Measurements from ENCODE around the gene MYO5B. TPM values are rescaled to one million over a fixed set of nuclear protein-coding genes. Genes with fewer than 3 reads are reported as not detected.

MYO5B gene
- total RNA-seq, 1 experiment from 2014 or later: 31.6 TPM

GRCh38 chr18:50135903-50136302 is 59.0 kb downstream of the MYO5B start:
- Histone ChIP-seq H3K27me3 (no peaks in the 10 kb centered on the region), H3K4me3 (no peak overlapping the region), H3K9me3 (no peaks in the 10 kb centered on the region), H3K36me3 (no peaks in the 10 kb centered on the region)
- no peak for DNase-seq

GRCh38 chr18:50133526-50133925 is 61.4 kb downstream of the MYO5B start:
- no peaks in the 10 kb centered on the region for H3K36me3 ChIP-seq
- H3K27me3 ChIP-seq: no peaks in the 10 kb centered on the region
- no peak overlapping the region for H3K4me3 ChIP-seq
- no peaks in the 10 kb centered on the region for H3K9me3 ChIP-seq
- DNase-seq: no peak

GRCh38 chr18:50131591-50131990 is 63.4 kb downstream of the MYO5B start:
- Histone ChIP-seq H3K36me3 (no peaks in the 10 kb centered on the region), H3K9me3 (no peaks in the 10 kb centered on the region), H3K27me3 (no peaks in the 10 kb centered on the region), H3K4me3 (no peak overlapping the region)
- DNase-seq: no peak

- Histone ChIP-seq H3K9me3 (no peaks in the 10 kb centered on the region), H3K27me3 (no peaks in the 10 kb centered on the region), H3K36me3 (no peaks in the 10 kb centered on the region), H3K4me3 (no peak overlapping the region)
- DNase-seq: no peak
These were observed 66.3 kb downstream of the MYO5B start for GRCh38 chr18:50128506-50129271.

- Histone ChIP-seq H3K36me3 (no peaks in the 10 kb centered on the region), H3K9me3 (no peaks in the 10 kb centered on the region), H3K27me3 (no peaks in the 10 kb centered on the region), H3K4me3 (no peak overlapping the region)
- peak; percentile 18 for DNase-seq
These were observed 67.3 kb downstream of the MYO5B start for GRCh38 chr18:50127516-50128210.

GRCh38 chr18:50126471-50126870 is 68.5 kb downstream of the MYO5B start:
- H3K9me3 ChIP-seq: no peaks in the 10 kb centered on the region
- no peak overlapping the region for H3K4me3 ChIP-seq
- H3K36me3 ChIP-seq: no peaks in the 10 kb centered on the region
- DNase-seq: peak; percentile 24
- H3K27me3 ChIP-seq: no peaks in the 10 kb centered on the region

- Histone ChIP-seq H3K4me3 (no peak overlapping the region), H3K27me3 (no peaks in the 10 kb centered on the region), H3K36me3 (no peaks in the 10 kb centered on the region), H3K9me3 (no peaks in the 10 kb centered on the region)
- DNase-seq: no peak
These were observed 69.5 kb downstream of the MYO5B start for GRCh38 chr18:50125456-50125855.

GRCh38 chr18:50119296-50119695 is 75.7 kb downstream of the MYO5B start:
- H3K27me3 ChIP-seq: no peaks in the 10 kb centered on the region
- H3K9me3 ChIP-seq: no peaks in the 10 kb centered on the region
- no peaks in the 10 kb centered on the region for H3K36me3 ChIP-seq
- DNase-seq: no peak
- H3K4me3 ChIP-seq: no peak overlapping the region

GRCh38 chr18:50117863-50118262 is 77.1 kb downstream of the MYO5B start:
- H3K27me3 ChIP-seq: no peaks in the 10 kb centered on the region

GRCh38 chr18:50115095-50115494 is 79.9 kb downstream of the MYO5B start:
- Histone ChIP-seq H3K36me3 (no peaks in the 10 kb centered on the region), H3K9me3 (no peaks in the 10 kb centered on the region), H3K4me3 (no peak overlapping the region), H3K27me3 (no peaks in the 10 kb centered on the region; the same call in 1 of the 2 replicates)
- DNase-seq: no peak

More at GRCh38 chr18:50117863-50118262, 77.1 kb downstream of the MYO5B start:
- H3K4me3 ChIP-seq: no peak overlapping the region
- no peaks in the 10 kb centered on the region for H3K9me3 ChIP-seq
- peak; percentile 47 for DNase-seq
- no peaks in the 10 kb centered on the region for H3K36me3 ChIP-seq

GRCh38 chr18:50114448-50114847 is 80.5 kb downstream of the MYO5B start:
- H3K27me3 ChIP-seq: no peaks in the 10 kb centered on the region; the same call in 1 of the 2 replicates
- no peak overlapping the region for H3K4me3 ChIP-seq
- no peak for DNase-seq
- no peaks in the 10 kb centered on the region for H3K36me3 ChIP-seq
- H3K9me3 ChIP-seq: no peaks in the 10 kb centered on the region

- Histone ChIP-seq H3K4me3 (no peak overlapping the region), H3K36me3 (no peaks in the 10 kb centered on the region), H3K9me3 (no peaks in the 10 kb centered on the region), H3K27me3 (no peaks in the 10 kb centered on the region; the same call in 1 of the 2 replicates)
- DNase-seq: no peak
These were observed 81.2 kb downstream of the MYO5B start for GRCh38 chr18:50113726-50114125.

GRCh38 chr18:50111398-50111797 is 83.5 kb downstream of the MYO5B start:
- Histone ChIP-seq H3K9me3 (no peaks in the 10 kb centered on the region), H3K4me3 (no peak overlapping the region), H3K27me3 (no peaks in the 10 kb centered on the region; the same call in 1 of the 2 replicates), H3K36me3 (no peaks in the 10 kb centered on the region)
- DNase-seq: no peak

GRCh38 chr18:50107468-50107977 is 87.4 kb downstream of the MYO5B start:
- no peak overlapping the region for H3K4me3 ChIP-seq
- H3K9me3 ChIP-seq: no peaks in the 10 kb centered on the region
- no peak for DNase-seq
- no peaks in the 10 kb centered on the region for H3K36me3 ChIP-seq
- H3K27me3 ChIP-seq: no peaks in the 10 kb centered on the region; the same call in 1 of the 2 replicates

GRCh38 chr18:50105027-50105426 is 89.9 kb downstream of the MYO5B start:
- Histone ChIP-seq H3K4me3 (no peak overlapping the region), H3K36me3 (no peaks in the 10 kb centered on the region), H3K27me3 (no peaks in the 10 kb centered on the region), H3K9me3 (no peaks in the 10 kb centered on the region)
- no peak for DNase-seq

- Histone ChIP-seq H3K27me3 (no peaks in the 10 kb centered on the region), H3K4me3 (no peak overlapping the region), H3K36me3 (no peaks in the 10 kb centered on the region), H3K9me3 (no peaks in the 10 kb centered on the region)
- no peak for DNase-seq
These were observed 90.5 kb downstream of the MYO5B start for GRCh38 chr18:50104421-50104820.

GRCh38 chr18:50099725-50100407 is 95.1 kb downstream of the MYO5B start:
- peak; percentile 6 for DNase-seq
- Histone ChIP-seq H3K4me3 (no peak overlapping the region), H3K9me3 (peaks cover 2% of the 10 kb centered on the region; the same call in 1 of the 2 replicates), H3K36me3 (no peaks in the 10 kb centered on the region), H3K27me3 (no peaks in the 10 kb centered on the region)

All from MG63 (cell line).